Gastroesophageal sphincter (tissue), 4 donors: ENCODE results near the gene IL18RAP. TPM values are rescaled to one million over a fixed set of nuclear protein-coding genes. Genes with fewer than 3 reads are reported as not detected.

Experiments used
- ATAC-seq: fragments of 150-250 bp; one replicate; pipeline ENCODE4 v1.9.1; 2016; ENCODE audit warnings: mild to moderate bottlenecking, moderate library complexity
- H3K27ac ChIP-seq, 4 donors: fragments of 200-600 bp; sonication (generic) in 3 of 4; 1 replicate in 3 of 4; 2 replicates in 1 of 4; pipeline ENCODE4 v1.5.1; 2016 to 2019
- H3K27me3 ChIP-seq: fragments of 200-600 bp; sonication (generic); one replicate; pipeline ENCODE4 v1.5.1; 2019
- H3K36me3 ChIP-seq, 2 donors: fragments of 200-600 bp; sonication (generic); one replicate each; pipeline ENCODE4 v1.5.1; 2019; ENCODE audit warnings: control low read depth in 1 of 2
- H3K4me1 ChIP-seq, 3 donors: fragments of 200-600 bp; sonication (generic); 1 replicate in 2 of 3; 2 replicates in 1 of 3; pipeline ENCODE4 v1.5.1; 2016 to 2019; ENCODE audit warnings: control low read depth in 2 of 3
- H3K4me3 ChIP-seq, 2 donors: fragments of 200-600 bp; sonication (generic); one replicate each; pipeline ENCODE4 v1.5.1; 2019; ENCODE audit warnings: mild to moderate bottlenecking in 1 of 2, moderate library complexity in 1 of 2
- H3K9me3 ChIP-seq, 3 donors: fragments of 200-600 bp; sonication (generic); one replicate each; pipeline ENCODE4 v1.5.1; 2017 to 2019; ENCODE audit warnings: control low read depth in 2 of 3
- EP300 ChIP-seq: sonication (generic); formaldehyde crosslinking; IDR thresholded peaks from one replicate; pipeline ENCODE4 v1.6.1; 2017; ENCODE audit warnings: antibody characterized with exemption, mild to moderate bottlenecking
- POLR2A ChIP-seq, 2 donors: fragments of 450-650 bp; IDR thresholded peaks; one replicate each; pipeline ENCODE4 v1.6.1; 2017; ENCODE audit warnings: antibody characterized with exemption in 2 of 2, mild to moderate bottlenecking in 2 of 2, moderate library complexity in 1 of 2
- POLR2AphosphoS5 ChIP-seq: sonication (generic); formaldehyde crosslinking; IDR thresholded peaks from one replicate; pipeline ENCODE4 v1.6.1; 2017; ENCODE audit warnings: antibody characterized with exemption
- WGBS, 2 donors: methylation state at CpG; one replicate each; pipeline ENCODE4 v1.1.5; 2018; ENCODE audit warnings: low coverage in 1 of 2; 5-methylcytosine and 5-hydroxymethylcytosine counted together
- total RNA-seq, 4 donors: library from RNA; depleted of rRNA; stranded (reverse); fragments of >200 nt; gene quantifications; one replicate each; pipeline ENCODE4 v1.1.0, GENCODE V29; 2016
- TF ChIP-seq, protein P1 (sequence below), 4 experiments: fragments of 200-600 bp in 2 of 4; fragments of 450-650 bp in 2 of 4; sonication (generic) in 1 of 4; IDR thresholded peaks; one replicate each; pipeline ENCODE4 v1.5.1; 2017 to 2019; ENCODE audit warnings: antibody characterized with exemption in 4 of 4, mild to moderate bottlenecking in 2 of 4, moderate library complexity in 2 of 4

IL18RAP gene
- total RNA-seq, 4 donors from 2014 or later = 0.47 to 5.0 (median 0.89) TPM; not detected in 1

DNA sequence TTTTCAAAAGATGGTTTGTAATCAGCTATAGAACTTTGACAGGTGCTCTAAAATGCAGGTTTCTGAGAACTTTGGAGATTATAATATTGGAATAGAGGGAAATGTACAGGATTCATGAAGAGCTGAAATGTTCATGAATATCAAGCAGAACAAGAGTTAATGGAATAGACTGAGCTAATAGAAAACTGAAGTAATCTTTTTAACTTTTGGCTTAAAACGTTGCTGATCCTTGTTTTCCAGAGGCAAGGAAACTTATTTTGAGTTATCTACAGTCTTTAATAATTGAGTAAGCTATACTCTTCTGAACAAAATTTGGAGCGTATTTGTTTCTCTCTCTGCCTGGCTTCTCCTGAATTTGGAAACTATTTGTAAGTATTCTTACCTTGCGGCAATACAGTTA is 10.8 kb upstream of the IL18RAP start:
- Histone ChIP-seq H3K27ac (no peak overlapping the region), H3K4me3 (no peak overlapping the region), H3K9me3 (no peaks in the 10 kb centered on the region), H3K36me3 (no peaks in the 10 kb centered on the region), H3K4me1 (no peaks in the 10 kb centered on the region), H3K27me3 (no peaks in the 10 kb centered on the region)
- TF ChIP-seq POLR2A (IDR thresholded peaks at IDR 0.05) = no peak
- TF ChIP-seq, protein P1, sequence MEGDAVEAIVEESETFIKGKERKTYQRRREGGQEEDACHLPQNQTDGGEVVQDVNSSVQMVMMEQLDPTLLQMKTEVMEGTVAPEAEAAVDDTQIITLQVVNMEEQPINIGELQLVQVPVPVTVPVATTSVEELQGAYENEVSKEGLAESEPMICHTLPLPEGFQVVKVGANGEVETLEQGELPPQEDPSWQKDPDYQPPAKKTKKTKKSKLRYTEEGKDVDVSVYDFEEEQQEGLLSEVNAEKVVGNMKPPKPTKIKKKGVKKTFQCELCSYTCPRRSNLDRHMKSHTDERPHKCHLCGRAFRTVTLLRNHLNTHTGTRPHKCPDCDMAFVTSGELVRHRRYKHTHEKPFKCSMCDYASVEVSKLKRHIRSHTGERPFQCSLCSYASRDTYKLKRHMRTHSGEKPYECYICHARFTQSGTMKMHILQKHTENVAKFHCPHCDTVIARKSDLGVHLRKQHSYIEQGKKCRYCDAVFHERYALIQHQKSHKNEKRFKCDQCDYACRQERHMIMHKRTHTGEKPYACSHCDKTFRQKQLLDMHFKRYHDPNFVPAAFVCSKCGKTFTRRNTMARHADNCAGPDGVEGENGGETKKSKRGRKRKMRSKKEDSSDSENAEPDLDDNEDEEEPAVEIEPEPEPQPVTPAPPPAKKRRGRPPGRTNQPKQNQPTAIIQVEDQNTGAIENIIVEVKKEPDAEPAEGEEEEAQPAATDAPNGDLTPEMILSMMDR (IDR thresholded peaks at IDR 0.05) = no peak
- TF ChIP-seq POLR2AphosphoS5 = no peak
- TF ChIP-seq EP300 = no peak
- no peak for ATAC-seq
- 68 to 82% methylated on average over 2 to 3 of the region's 3 CpGs for WGBS, 2 donors

DNA sequence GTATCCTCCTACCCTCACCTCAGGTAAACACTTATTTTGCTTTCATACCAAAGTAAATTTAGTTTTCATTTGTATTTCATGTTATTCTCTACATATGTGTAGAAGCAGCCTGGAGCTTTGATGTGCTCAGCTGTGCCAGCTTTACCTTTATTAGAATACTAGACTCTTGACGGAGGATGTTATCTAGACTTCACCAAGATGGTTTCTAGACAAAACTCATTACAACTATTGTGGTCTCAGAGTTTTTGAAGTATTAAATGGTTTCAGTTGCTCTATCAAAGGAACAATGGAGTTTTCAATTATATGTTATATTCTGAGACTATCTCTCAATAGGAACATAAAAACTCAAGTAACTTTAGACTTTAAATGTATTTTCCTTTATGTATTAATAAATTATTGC is 5.0 kb upstream of the IL18RAP start:
- Histone ChIP-seq H3K9me3 (no peaks in the 10 kb centered on the region), H3K4me3 (no peak overlapping the region), H3K4me1 (no peaks in the 10 kb centered on the region), H3K27ac (no peak overlapping the region), H3K27me3 (no peaks in the 10 kb centered on the region), H3K36me3 (no peaks in the 10 kb centered on the region)
- 100% methylated on average over 1 of the region's 1 CpG for WGBS, 2 donors
- no peak for ATAC-seq
- no peak for TF ChIP-seq POLR2A (IDR thresholded peaks at IDR 0.05)
- TF ChIP-seq POLR2AphosphoS5 = no peak
- TF ChIP-seq EP300 = no peak
- TF ChIP-seq, protein P1 (IDR thresholded peaks at IDR 0.05) = no peak

DNA sequence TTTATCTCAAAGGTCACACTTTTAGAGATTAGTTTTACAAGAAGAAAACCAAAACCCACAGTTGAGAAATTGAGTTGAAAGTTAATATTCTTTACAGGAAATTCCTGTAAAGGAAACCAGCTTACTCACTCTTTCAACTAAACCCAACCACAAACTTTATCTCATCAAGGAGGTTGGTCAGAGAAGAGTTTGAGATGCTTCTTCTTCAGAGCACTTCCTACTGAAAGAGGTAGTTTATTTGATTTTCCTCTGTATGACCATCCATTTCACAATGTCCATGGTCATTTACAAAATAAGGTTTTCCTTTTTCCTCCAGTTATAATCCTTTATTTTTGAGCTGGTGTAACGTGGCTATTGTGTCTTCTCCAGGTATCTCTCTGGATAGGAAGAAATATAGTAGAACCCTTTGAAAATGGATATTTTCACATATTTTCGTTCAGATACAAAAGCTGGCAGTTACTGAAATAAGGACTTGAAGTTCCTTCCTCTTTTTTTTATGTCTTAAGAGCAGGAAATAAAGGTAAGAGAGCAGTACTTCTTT is 4.5 kb upstream of the IL18RAP start:
- Histone ChIP-seq H3K4me1 (no peaks in the 10 kb centered on the region), H3K36me3 (no peaks in the 10 kb centered on the region), H3K9me3 (no peaks in the 10 kb centered on the region), H3K4me3 (no peak overlapping the region), H3K27me3 (no peaks in the 10 kb centered on the region), H3K27ac (no peak overlapping the region)
- TF ChIP-seq EP300 = no peak
- TF ChIP-seq, protein P1 (IDR thresholded peaks at IDR 0.05) = no peak
- TF ChIP-seq POLR2AphosphoS5 = no peak
- no peak for TF ChIP-seq POLR2A (IDR thresholded peaks at IDR 0.05)
- WGBS, 2 donors = 28 to 52% methylated on average over 2 of the region's 2 CpGs
- no peak for ATAC-seq

DNA sequence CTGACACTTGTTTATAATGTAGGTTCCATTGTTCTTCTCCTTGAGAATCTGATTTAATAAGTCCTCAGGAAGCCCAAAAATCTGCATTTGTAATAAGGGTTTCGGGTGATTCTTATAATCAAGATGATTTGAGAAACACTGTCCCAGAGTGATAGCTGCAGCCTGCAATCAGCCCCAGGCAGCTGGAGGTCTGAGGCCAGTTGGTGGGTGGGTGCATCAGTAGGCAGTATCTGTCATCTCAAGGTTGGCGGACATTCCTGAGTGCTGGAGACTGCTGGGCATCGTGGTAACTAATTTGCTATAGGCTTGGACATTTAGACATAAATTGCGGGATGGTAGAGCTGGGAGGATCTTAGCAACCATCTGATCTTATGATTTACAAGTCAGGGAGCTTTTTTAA is 2.7 kb upstream of the IL18RAP start:
- H3K36me3 ChIP-seq = no peaks in the 10 kb centered on the region
- 67 to 82% methylated on average over 3 to 4 of the region's 4 CpGs for WGBS, 2 donors
- H3K27ac ChIP-seq = no peak overlapping the region
- H3K4me3 ChIP-seq = no peak overlapping the region
- no peak for TF ChIP-seq POLR2AphosphoS5
- TF ChIP-seq, protein P1 (IDR thresholded peaks at IDR 0.05) = no peak
- no peaks in the 10 kb centered on the region for H3K9me3 ChIP-seq
- no peaks in the 10 kb centered on the region for H3K27me3 ChIP-seq
- no peak for ATAC-seq
- H3K4me1 ChIP-seq = no peaks in the 10 kb centered on the region

DNA sequence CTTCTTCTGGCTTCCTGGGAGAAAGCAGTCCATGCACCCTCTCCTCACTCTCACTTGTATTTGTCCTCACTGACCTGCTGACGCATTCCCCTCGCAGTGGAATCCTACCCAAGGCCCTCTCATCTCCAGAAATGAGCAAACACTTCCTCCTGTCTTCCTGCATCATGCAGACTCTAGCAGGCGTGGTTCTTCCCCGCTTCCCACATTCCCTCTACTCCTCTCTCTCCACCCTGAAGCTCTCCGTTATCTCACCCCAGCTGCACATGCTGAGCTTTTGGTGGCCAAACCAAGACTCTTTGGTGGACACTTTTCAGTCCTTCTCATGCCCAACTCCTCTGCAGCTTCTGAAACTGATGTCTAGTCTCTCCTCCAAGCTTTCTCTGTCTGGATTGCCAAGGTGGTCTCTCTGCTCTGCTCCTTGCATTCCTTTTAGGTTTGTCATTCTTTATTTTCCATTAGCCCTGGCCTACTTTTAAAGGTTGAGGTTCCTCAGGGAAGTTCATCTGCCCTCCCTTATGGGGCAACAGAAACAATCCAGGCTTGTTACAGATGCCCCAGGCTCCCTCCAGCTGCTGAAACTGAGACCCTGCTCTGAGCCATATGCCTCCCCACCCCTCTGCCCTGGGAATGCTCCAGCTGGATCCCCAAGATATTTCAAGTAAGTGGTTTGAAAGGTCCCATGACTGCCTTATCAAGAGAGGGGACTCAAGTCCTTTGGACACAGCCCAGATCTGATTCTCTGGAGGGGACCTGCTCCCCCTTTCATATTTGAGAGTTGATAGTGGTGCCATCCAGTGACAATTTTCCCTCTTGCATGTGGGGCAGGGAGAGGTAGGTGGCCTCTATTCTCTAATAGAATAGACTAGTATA is 835 bp upstream of the IL18RAP start:
- Histone ChIP-seq H3K36me3 (no peaks in the 10 kb centered on the region), H3K27ac (no peak overlapping the region), H3K27me3 (no peaks in the 10 kb centered on the region), H3K9me3 (no peaks in the 10 kb centered on the region), H3K4me1 (no peaks in the 10 kb centered on the region), H3K4me3 (no peak overlapping the region)
- WGBS, 2 donors = 71 to 88% methylated on average over 3 to 5 of the region's 5 CpGs
- TF ChIP-seq, protein P1 (IDR thresholded peaks at IDR 0.05) = no peak
- TF ChIP-seq POLR2A (IDR thresholded peaks at IDR 0.05) = no peak
- no peak for TF ChIP-seq POLR2AphosphoS5
- no peak for TF ChIP-seq EP300
- ATAC-seq = no peak
